Omental fat pad (tissue), 4 donors: ENCODE results near the gene CHD1L. TPM values are rescaled to one million over a fixed set of nuclear protein-coding genes. Genes with fewer than 3 reads are reported as not detected.
"Not testable (repeated sequence)": the region's sequence is repeated elsewhere in the genome, so short reads cannot be mapped to it uniquely, and the experiment has no call there.

Experiments
- ATAC-seq: fragments of 150-250 bp; one replicate; pipeline ENCODE4 v1.9.1; 2016; ENCODE audit warnings: mild to moderate bottlenecking, moderate library complexity; ENCODE audit not compliant: low FRiP score
- DNase-seq: peaks from one replicate; pipeline ENCODE4 v3.0.0-alpha.2; 2019; ENCODE audit warnings: low spot score
- total RNA-seq, 4 donors: library from RNA; depleted of rRNA; stranded (reverse); fragments of >200 nt; gene quantifications; one replicate each; pipeline ENCODE4 v1.1.0, GENCODE V29; 2016
- TF ChIP-seq, protein P1 (sequence below), 3 donors: fragments of 450-650 bp; IDR thresholded peaks; one replicate each; pipeline ENCODE4 v1.5.1; 2016 to 2017; ENCODE audit warnings: antibody characterized with exemption in 3 of 3, mild to moderate bottlenecking in 3 of 3, moderate library complexity in 2 of 3

The CHD1L gene
- total RNA-seq, 4 donors from 2014 or later = 16.8 to 35.2 (median 24.6) TPM

DNA sequence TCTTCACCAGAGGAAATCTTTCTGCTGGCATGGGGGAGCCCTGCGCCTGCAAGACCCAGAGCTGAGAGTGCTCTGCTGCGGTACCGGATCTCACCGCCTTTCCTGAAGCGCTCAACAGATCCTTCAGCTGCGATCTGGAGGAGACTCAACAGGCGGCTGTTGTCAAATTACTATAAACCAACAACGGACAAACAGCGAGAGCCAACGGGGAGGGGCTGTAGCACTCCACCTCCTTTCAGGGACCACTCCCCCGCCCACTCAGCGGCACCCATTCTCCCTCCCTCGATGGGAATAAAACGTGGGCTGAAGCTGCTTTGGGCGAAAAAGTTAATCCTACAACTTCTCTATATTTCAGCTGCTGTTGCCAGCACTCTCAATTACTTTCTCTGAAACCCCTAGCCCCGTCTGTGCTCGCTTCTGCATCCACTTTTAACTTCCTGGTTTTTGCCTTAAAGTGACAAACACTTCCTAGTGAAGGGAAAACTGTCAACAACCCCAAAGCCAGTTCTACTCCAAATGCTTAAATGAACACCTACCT lies 17.2 kb upstream of the CHD1L start, which contains the start of gene FMO5:
FMO5 (minus strand) TSS at position 147 of the 538 bp plus-strand sequence. CDS start 310 bp downstream, outside the sequence.
- DNase-seq = peak; percentile 52
- TF ChIP-seq, protein P1, sequence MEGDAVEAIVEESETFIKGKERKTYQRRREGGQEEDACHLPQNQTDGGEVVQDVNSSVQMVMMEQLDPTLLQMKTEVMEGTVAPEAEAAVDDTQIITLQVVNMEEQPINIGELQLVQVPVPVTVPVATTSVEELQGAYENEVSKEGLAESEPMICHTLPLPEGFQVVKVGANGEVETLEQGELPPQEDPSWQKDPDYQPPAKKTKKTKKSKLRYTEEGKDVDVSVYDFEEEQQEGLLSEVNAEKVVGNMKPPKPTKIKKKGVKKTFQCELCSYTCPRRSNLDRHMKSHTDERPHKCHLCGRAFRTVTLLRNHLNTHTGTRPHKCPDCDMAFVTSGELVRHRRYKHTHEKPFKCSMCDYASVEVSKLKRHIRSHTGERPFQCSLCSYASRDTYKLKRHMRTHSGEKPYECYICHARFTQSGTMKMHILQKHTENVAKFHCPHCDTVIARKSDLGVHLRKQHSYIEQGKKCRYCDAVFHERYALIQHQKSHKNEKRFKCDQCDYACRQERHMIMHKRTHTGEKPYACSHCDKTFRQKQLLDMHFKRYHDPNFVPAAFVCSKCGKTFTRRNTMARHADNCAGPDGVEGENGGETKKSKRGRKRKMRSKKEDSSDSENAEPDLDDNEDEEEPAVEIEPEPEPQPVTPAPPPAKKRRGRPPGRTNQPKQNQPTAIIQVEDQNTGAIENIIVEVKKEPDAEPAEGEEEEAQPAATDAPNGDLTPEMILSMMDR (IDR thresholded peaks at IDR 0.05) = peak in 1 of 3 donors; percentile 3
- ATAC-seq = peak; percentile 98

DNA sequence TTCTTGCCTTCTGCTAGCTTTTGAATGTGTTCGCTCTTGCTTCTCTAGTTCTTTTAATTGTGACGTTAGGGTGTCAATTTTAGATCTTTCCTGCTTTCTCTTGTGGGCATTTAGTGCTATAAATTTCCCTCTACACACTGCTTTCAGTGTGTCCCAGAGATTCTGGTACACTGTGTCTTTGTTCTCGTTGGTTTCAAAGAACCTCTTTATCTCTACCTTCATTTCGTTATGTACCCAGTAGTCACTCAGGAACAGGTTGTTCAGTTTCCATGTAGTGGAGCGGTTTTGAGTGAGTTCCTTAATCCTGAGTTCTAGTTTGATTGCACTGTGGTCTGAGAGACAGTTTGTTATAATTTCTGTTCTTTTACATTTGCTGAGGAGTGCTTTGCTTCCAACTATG lies 11.5 kb upstream of the CHD1L start:
- DNase-seq, ATAC-seq: not testable (repeated sequence)

DNA sequence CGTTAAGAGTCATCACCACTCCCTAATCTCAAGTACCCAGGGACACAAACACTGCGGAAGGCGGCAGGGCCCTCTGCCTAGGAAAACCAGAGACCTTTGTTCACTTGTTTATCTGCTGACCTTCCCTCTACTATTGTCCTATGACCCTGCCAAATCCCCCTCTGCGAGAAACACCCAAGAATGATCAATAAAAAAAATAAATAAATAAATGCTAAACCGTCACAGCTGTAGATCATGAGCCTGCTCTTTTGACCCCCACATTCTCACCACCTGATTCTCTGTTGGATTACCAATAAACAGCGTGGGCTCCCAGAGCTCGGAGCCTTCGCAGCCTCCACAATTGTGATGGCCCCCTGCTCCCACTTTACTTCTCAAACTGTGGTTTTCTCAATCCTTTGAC lies 8.6 kb upstream of the CHD1L start:
- not testable (repeated sequence) for DNase-seq, ATAC-seq

DNA sequence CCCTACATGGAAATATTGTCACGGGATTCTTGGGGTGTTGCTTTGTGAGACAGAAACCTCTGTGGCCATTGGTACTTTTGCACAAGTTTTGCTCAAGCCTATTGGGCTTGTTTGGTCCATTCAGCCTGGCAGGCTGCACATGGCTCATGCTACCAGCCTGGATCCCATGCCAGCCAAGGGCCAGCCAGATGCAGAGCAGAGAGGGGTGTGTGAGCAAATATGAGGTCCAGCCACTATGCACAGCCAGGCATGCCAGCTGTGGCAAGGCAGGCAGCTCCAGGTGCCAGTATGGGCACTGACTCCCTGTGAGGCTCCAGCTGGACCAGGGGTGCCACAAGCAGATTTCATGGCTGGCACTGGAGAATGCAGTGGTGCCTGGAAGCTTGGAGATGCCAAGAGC lies 6.7 kb upstream of the CHD1L start:
- DNase-seq = no peak
- ATAC-seq = no peak
- TF ChIP-seq, protein P1 (IDR thresholded peaks at IDR 0.05) = no peak

DNA sequence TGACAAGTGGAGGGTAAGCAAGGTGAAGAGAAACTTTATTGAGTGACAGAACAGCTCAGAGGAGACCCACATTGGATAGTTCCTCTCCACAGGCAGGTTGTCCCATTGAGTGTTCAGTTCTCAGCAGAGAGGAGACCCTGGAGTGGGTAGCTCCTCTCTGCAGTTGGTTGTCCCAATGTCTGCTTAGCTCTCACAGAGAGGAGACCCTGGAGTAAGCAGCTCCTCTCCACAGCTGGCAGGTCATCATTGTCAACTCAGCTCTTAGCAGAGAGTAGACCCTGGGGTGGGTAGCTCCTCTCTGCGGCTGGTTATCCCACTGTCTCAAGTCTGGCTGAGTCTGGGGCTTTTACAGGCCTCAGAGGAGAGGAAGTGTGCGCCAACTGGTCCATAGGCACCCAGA lies 6.0 kb upstream of the CHD1L start:
- TF ChIP-seq, protein P1 (IDR thresholded peaks at IDR 0.05) = no peak
- no peak for ATAC-seq

DNA sequence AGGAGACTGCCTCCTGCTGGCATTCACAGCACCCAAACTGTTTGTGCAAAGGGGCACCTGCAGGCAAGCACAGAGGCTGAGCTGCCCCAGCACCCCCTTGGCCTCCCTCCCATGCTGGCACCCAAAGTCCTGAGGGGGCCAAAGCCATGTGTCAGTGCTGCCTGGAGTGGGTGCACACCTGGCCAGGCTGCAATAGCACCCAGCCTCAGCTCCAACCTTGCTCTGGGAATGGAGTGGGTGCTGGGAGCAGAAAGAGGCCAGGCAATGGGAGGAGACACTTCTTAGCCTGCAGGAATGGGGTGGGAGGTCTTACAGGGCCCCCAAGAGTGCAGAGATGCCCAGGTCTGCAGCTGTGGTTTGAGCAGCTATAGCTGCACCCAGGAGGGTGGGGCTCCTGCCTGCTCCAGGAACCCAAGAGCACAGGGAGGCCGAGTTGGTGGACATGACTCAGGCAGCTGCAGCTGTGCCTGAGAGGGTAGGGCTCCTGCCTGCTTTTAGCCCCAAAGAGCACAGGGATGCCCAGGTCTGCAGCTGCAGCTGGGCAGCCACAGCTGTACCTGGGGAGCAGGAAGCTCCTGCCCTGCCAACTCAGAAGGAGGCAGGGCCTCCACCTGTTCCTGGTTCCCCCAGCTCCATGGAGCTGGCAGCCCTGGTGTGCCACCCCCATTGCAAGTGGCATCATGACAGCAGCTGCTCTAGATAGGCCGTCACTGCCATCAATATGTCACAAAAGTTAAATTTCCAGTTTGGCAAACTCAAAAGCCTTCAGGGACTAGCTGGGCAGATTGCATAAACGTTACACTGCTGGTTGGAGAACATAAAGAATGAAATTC lies 5.3 kb upstream of the CHD1L start:
- DNase-seq (no peak), ATAC-seq (no peak)
- TF ChIP-seq, protein P1 (IDR thresholded peaks at IDR 0.05) = no peak

More for the DNA sequence above, 6.0 kb upstream of the CHD1L start:
- DNase-seq = no peak

DNA sequence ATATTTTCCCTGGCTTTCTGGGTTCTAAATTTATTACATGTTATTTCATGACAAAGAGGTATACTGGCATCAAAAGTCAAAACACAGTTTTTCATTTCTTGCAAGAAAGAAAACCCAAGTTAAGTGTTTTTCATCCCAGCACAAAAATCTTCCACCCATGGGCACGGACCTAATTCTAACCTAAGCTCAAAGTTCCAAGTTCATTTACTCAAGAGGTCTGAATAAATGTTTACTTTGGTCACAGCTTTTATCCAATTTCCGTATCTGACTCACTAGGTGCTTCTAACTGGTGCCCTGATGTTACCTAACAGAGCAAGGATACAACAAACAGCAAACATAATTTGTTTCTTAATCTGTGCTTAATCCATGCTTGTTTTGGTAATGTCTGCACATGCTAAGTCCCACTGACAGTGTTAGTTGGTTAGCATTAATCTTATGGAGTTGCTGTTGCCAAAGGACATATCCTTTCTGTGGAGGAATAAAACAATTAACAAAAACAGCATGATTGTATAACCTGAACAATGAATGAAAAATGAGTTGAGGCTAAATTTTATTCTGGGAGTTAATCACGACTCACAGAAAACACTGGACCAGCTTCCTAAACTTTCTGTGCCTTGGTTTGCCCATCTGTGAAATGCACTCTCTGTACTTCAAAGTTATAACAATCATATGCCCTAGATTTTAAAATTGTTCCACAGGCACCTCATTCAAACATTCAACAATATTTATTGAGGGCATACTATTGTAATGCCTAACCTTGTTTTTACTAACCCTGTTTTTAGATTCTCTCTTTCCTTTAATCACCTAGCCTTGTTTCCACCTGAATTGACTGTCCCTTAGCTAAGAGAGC lies 4.2 kb upstream of the CHD1L start:
- ATAC-seq = no peak

More for the DNA sequence above, 4.2 kb upstream of the CHD1L start:
- TF ChIP-seq, protein P1 (IDR thresholded peaks at IDR 0.05) = no peak
- DNase-seq = no peak
